ENCODE measurements around the gene CELF2.

The CELF2 gene

DNA sequence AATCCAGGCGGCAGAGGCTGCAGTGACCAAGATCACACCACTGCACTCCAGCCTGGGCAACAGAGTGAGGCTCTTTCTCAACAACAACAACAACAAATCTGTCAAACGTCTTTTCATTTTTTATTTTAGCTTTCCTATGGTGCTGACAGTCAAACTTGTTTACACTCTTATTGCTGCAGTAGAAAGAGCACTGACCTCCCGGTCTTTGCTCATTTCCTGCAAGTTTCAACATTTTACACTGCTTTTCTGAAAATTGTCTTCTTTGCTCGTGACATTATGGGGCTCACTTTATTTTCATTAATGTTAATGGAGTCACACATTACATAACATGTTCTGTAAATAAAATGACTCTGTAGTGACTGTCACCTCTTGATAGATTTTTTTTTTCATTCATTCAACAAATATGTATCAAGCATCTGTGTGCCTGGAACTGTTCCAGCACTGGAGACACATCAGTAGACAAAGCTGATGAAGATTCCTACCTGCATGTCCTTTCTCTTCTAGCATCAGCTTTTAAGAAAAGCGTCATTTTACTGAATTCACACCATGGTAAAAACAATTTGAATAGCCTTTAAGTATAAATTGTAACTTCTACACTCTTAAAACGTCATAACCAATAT, 277.3 kb downstream of the CELF2 start:
- no peak overlapping the region for H3K4me2 ChIP-seq (ENCODE audit: insufficient read depth, low read length, poor library complexity, severe bottlenecking)
- no peak overlapping the region for H3K9ac ChIP-seq (ENCODE audit: low read depth, low read length, poor library complexity)
- H3K4ac ChIP-seq (ENCODE audit: low read length) = no peak overlapping the region
- H2BK12ac ChIP-seq (ENCODE audit: low read length) = no peak overlapping the region
- H2AK5ac ChIP-seq (ENCODE audit: low read depth, low read length) = no peak overlapping the region
- no peak overlapping the region for H4K91ac ChIP-seq (ENCODE audit: low read depth, low read length, poor library complexity)
- peaks cover 3% of the 10 kb centered on the region for H3K79me1 ChIP-seq (ENCODE audit: low read depth, low read length)
- H3K4me3 ChIP-seq (ENCODE audit: low read length in 2 of 2) = no peak overlapping the region
- no peak for DNase-seq (ENCODE audit: low spot score)
- H3K36me3 ChIP-seq (replicated peaks in 1 of 2; ENCODE audit: control insufficient read depth in 2 of 2, insufficient read depth in 2 of 2, low read length in 2 of 2) = peaks cover 6 to 12% of the 10 kb centered on the region in 2 donors
- no peak overlapping the region for H3K14ac ChIP-seq (ENCODE audit: low read length)
- no peak overlapping the region for H3K27ac ChIP-seq (replicated peaks; ENCODE audit: low read length)
- H2BK120ac ChIP-seq (ENCODE audit: low read depth, low read length) = no peak overlapping the region
- no CpG with 5 or more reads among the region's 6 CpGs for WGBS, 2 donors (ENCODE audit: extremely low coverage in 2 of 2, insufficient read length in 2 of 2, insufficient replicate concordance in 1 of 2)
- no peaks in the 10 kb centered on the region for H3K27me3 ChIP-seq (ENCODE audit: control insufficient read depth in 3 of 3, insufficient read depth in 3 of 3, low read depth in 1 of 3, low read length in 3 of 3)
- no peaks in the 10 kb centered on the region for H3K9me3 ChIP-seq (replicated peaks in 1 of 2; ENCODE audit: control insufficient read depth in 2 of 2, insufficient read depth in 1 of 2, low read depth in 1 of 2, low read length in 2 of 2)
- no peak overlapping the region for H2BK5ac ChIP-seq (ENCODE audit: low read length)
- H2BK15ac ChIP-seq (ENCODE audit: low read length) = no peak overlapping the region
- no peak overlapping the region for H3K18ac ChIP-seq (ENCODE audit: low read length)
- no peak overlapping the region for H4K8ac ChIP-seq (ENCODE audit: low read depth, low read length)
- H3K23ac ChIP-seq (ENCODE audit: low read depth, low read length, poor library complexity) = no peak overlapping the region
- H3K4me1 ChIP-seq (ENCODE audit: control insufficient read depth in 2 of 2, insufficient read depth in 1 of 2, low read depth in 1 of 2, low read length in 2 of 2) = peaks cover 0 to 8% of the 10 kb centered on the region in 2 donors
- H2AFZ ChIP-seq (ENCODE audit: low read length) = no peak overlapping the region

- Histone ChIP-seq H3K18ac (ENCODE audit: low read length) (no peak overlapping the region), H3K4me1 (ENCODE audit: control insufficient read depth in 2 of 2, insufficient read depth in 1 of 2, low read depth in 1 of 2, low read length in 2 of 2) (peaks cover 2 to 8% of the 10 kb centered on the region in 2 donors), H2BK120ac (ENCODE audit: low read depth, low read length) (no peak overlapping the region), H4K8ac (ENCODE audit: low read depth, low read length) (no peak overlapping the region), H3K14ac (ENCODE audit: low read length) (no peak overlapping the region), H3K4me3 (ENCODE audit: low read length in 2 of 2) (no peak overlapping the region), H3K27ac (replicated peaks; ENCODE audit: low read length) (no peak overlapping the region), H2AFZ (ENCODE audit: low read length) (no peak overlapping the region), H3K27me3 (ENCODE audit: control insufficient read depth in 3 of 3, insufficient read depth in 3 of 3, low read depth in 1 of 3, low read length in 3 of 3) (no peaks in the 10 kb centered on the region), H2BK15ac (ENCODE audit: low read length) (no peak overlapping the region), H3K79me1 (ENCODE audit: low read depth, low read length) (peaks cover 3% of the 10 kb centered on the region), H3K9ac (ENCODE audit: low read depth, low read length, poor library complexity) (no peak overlapping the region), H2BK12ac (ENCODE audit: low read length) (no peak overlapping the region), H2BK5ac (ENCODE audit: low read length) (no peak overlapping the region), H3K23ac (ENCODE audit: low read depth, low read length, poor library complexity) (no peak overlapping the region), H3K9me3 (replicated peaks in 1 of 2; ENCODE audit: control insufficient read depth in 2 of 2, insufficient read depth in 1 of 2, low read depth in 1 of 2, low read length in 2 of 2) (no peaks in the 10 kb centered on the region), H3K4me2 (ENCODE audit: insufficient read depth, low read length, poor library complexity, severe bottlenecking) (no peak overlapping the region), H3K36me3 (replicated peaks in 1 of 2; ENCODE audit: control insufficient read depth in 2 of 2, insufficient read depth in 2 of 2, low read length in 2 of 2) (peaks cover 6 to 9% of the 10 kb centered on the region in 2 donors), H2AK5ac (ENCODE audit: low read depth, low read length) (no peak overlapping the region), H4K91ac (ENCODE audit: low read depth, low read length, poor library complexity) (no peak overlapping the region), H3K4ac (ENCODE audit: low read length) (no peak overlapping the region)
- DNase-seq (ENCODE audit: low spot score) = no peak
- no CpG with 5 or more reads among the region's 3 CpGs for WGBS, 2 donors (ENCODE audit: extremely low coverage in 2 of 2, insufficient read length in 2 of 2, insufficient replicate concordance in 1 of 2)
Measured at GRCh38 chr10:11295492-11295891, 277.8 kb downstream of the CELF2 start.

DNA sequence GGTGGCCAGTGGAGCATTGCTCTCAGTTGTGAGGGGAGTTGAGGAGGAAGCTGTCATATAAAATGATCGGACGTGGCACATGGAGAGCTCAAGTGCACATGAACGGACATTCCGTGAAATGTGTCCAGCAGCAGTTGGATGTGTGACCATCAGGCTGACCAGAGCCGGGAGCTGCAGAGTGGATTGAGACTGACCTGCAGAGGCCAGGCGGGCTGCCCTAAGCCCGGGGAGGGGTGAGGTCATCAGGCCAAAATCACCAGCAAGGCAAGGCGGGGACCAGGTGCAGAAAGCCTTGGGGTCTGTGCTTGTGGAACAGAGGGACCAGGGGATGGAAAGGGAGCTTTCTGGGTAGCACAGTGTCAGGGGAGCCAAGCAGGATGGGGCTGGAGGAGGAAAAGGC, 279.5 kb downstream of the CELF2 start:
- Histone ChIP-seq H2BK5ac (ENCODE audit: low read length) (no peak overlapping the region), H3K4ac (ENCODE audit: low read length) (no peak overlapping the region), H3K4me2 (ENCODE audit: insufficient read depth, low read length, poor library complexity, severe bottlenecking) (no peak overlapping the region), H2AFZ (ENCODE audit: low read length) (no peak overlapping the region), H2BK12ac (ENCODE audit: low read length) (no peak overlapping the region), H2BK15ac (ENCODE audit: low read length) (no peak overlapping the region), H4K8ac (ENCODE audit: low read depth, low read length) (no peak overlapping the region), H3K79me1 (ENCODE audit: low read depth, low read length) (peaks cover 3% of the 10 kb centered on the region), H3K14ac (ENCODE audit: low read length) (no peak overlapping the region), H2BK120ac (ENCODE audit: low read depth, low read length) (no peak overlapping the region), H3K4me1 (ENCODE audit: control insufficient read depth in 2 of 2, insufficient read depth in 1 of 2, low read depth in 1 of 2, low read length in 2 of 2) (peaks cover 2 to 8% of the 10 kb centered on the region in 2 donors), H2AK5ac (ENCODE audit: low read depth, low read length) (peak overlapping the region; percentile 48), H4K91ac (ENCODE audit: low read depth, low read length, poor library complexity) (no peak overlapping the region), H3K27me3 (ENCODE audit: control insufficient read depth in 3 of 3, insufficient read depth in 3 of 3, low read depth in 1 of 3, low read length in 3 of 3) (no peaks in the 10 kb centered on the region), H3K23ac (ENCODE audit: low read depth, low read length, poor library complexity) (peak overlapping the region; percentile 29), H3K27ac (replicated peaks; ENCODE audit: low read length) (no peak overlapping the region), H3K36me3 (replicated peaks in 1 of 2; ENCODE audit: control insufficient read depth in 2 of 2, insufficient read depth in 2 of 2, low read length in 2 of 2) (peaks cover under 1 to 9% of the 10 kb centered on the region in 2 donors), H3K18ac (ENCODE audit: low read length) (no peak overlapping the region), H3K9me3 (replicated peaks in 1 of 2; ENCODE audit: control insufficient read depth in 2 of 2, insufficient read depth in 1 of 2, low read depth in 1 of 2, low read length in 2 of 2) (no peaks in the 10 kb centered on the region), H3K4me3 (ENCODE audit: low read length in 2 of 2) (no peak overlapping the region), H3K9ac (ENCODE audit: low read depth, low read length, poor library complexity) (no peak overlapping the region)
- DNase-seq (ENCODE audit: low spot score) = no peak
- WGBS, 2 donors (ENCODE audit: extremely low coverage in 2 of 2, insufficient read length in 2 of 2, insufficient replicate concordance in 1 of 2) = no CpG with 5 or more reads among the region's 8 CpGs

DNA sequence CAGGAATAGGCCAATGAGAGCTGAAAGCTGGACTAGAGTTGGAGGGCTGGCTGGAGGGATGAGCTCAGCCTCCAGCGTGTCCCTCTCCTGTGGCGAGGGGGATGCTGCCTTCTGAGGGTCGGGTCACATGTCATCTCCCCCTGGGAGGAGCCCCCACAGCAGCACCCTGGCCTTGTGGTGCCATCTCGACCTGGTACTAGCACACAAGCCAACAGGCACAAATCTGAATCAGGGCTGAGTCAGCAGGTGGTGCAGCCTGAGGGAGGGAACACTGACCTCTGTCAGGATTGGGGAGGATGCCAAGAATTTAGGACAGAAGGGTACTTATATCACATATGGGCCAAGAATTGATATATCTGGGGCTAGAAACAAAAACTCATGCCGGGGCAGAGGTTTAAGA, 280.4 kb downstream of the CELF2 start:
- no peaks in the 10 kb centered on the region for H3K9me3 ChIP-seq (replicated peaks in 1 of 2; ENCODE audit: control insufficient read depth in 2 of 2, insufficient read depth in 1 of 2, low read depth in 1 of 2, low read length in 2 of 2)
- peaks cover 0 to 8% of the 10 kb centered on the region in 2 donors for H3K36me3 ChIP-seq (replicated peaks in 1 of 2; ENCODE audit: control insufficient read depth in 2 of 2, insufficient read depth in 2 of 2, low read length in 2 of 2)
- peak overlapping the region; percentile 14 for H3K9ac ChIP-seq (ENCODE audit: low read depth, low read length, poor library complexity)
- no peak overlapping the region for H3K18ac ChIP-seq (ENCODE audit: low read length)
- no peak overlapping the region for H2BK120ac ChIP-seq (ENCODE audit: low read depth, low read length)
- H2AK5ac ChIP-seq (ENCODE audit: low read depth, low read length) = peak overlapping the region; percentile 81
- no peak overlapping the region for H2BK12ac ChIP-seq (ENCODE audit: low read length)
- no peak overlapping the region for H2AFZ ChIP-seq (ENCODE audit: low read length)
- no peak for DNase-seq (ENCODE audit: low spot score)
- no peak overlapping the region for H2BK15ac ChIP-seq (ENCODE audit: low read length)
- H3K14ac ChIP-seq (ENCODE audit: low read length) = no peak overlapping the region
- WGBS, 2 donors (ENCODE audit: extremely low coverage in 2 of 2, insufficient read length in 2 of 2, insufficient replicate concordance in 1 of 2) = no CpG with 5 or more reads among the region's 5 CpGs
- H3K4ac ChIP-seq (ENCODE audit: low read length) = no peak overlapping the region
- peaks cover 3% of the 10 kb centered on the region for H3K79me1 ChIP-seq (ENCODE audit: low read depth, low read length)
- H3K27ac ChIP-seq (replicated peaks; ENCODE audit: low read length) = no peak overlapping the region
- H3K4me1 ChIP-seq (ENCODE audit: control insufficient read depth in 2 of 2, insufficient read depth in 1 of 2, low read depth in 1 of 2, low read length in 2 of 2) = peaks cover 2 to 8% of the 10 kb centered on the region in 2 donors
- H4K8ac ChIP-seq (ENCODE audit: low read depth, low read length) = no peak overlapping the region
- H2BK5ac ChIP-seq (ENCODE audit: low read length) = no peak overlapping the region
- H3K23ac ChIP-seq (ENCODE audit: low read depth, low read length, poor library complexity) = no peak overlapping the region
- no peak overlapping the region for H3K4me2 ChIP-seq (ENCODE audit: insufficient read depth, low read length, poor library complexity, severe bottlenecking)
- no peak overlapping the region for H3K4me3 ChIP-seq (ENCODE audit: low read length in 2 of 2)
- H4K91ac ChIP-seq (ENCODE audit: low read depth, low read length, poor library complexity) = no peak overlapping the region
- no peaks in the 10 kb centered on the region for H3K27me3 ChIP-seq (ENCODE audit: control insufficient read depth in 3 of 3, insufficient read depth in 3 of 3, low read depth in 1 of 3, low read length in 3 of 3)
